ENCODE data around the gene FAM131C.

FAM131C gene

GRCh38 chr1:16071614-16072013 is 1.8 kb downstream of the FAM131C start:
- Histone ChIP-seq H3K4me2 (no peak overlapping the region), H3K9ac (no peak overlapping the region), H2AFZ (ENCODE audit: low read depth) (no peak overlapping the region), H3K4me3 (IDR thresholded peaks at IDR 0.05; ENCODE audit: insufficient read depth, low read depth, low read length) (no peak overlapping the region), H3K27ac (no peak overlapping the region), H3K4me1 (ENCODE audit: low read depth, poor library complexity, severe bottlenecking) (peaks cover 22% of the 10 kb centered on the region), H3K36me3 (ENCODE audit: insufficient read depth) (no peaks in the 10 kb centered on the region), H4K20me1 (ENCODE audit: insufficient read depth) (no peaks in the 10 kb centered on the region), H3K27me3 (ENCODE audit: insufficient read depth, low read depth) (no peaks in the 10 kb centered on the region), H3K79me2 (ENCODE audit: insufficient read depth, low read depth) (no peaks in the 10 kb centered on the region)
- TF ChIP-seq CTCF (conservative IDR thresholded peaks at IDR 0.05; ENCODE audit: low read depth, low read length), result no peak

- H3K36me3 ChIP-seq (ENCODE audit: insufficient read depth), result no peaks in the 10 kb centered on the region
- H3K79me2 ChIP-seq (ENCODE audit: insufficient read depth, low read depth), result no peaks in the 10 kb centered on the region
- no peak overlapping the region for H3K9ac ChIP-seq
- peaks cover 22% of the 10 kb centered on the region for H3K4me1 ChIP-seq (ENCODE audit: low read depth, poor library complexity, severe bottlenecking)
- H3K27ac ChIP-seq, result no peak overlapping the region
- TF ChIP-seq CTCF (conservative IDR thresholded peaks at IDR 0.05; ENCODE audit: low read depth, low read length), result no peak
- no peak overlapping the region for H3K4me3 ChIP-seq (IDR thresholded peaks at IDR 0.05; ENCODE audit: insufficient read depth, low read depth, low read length)
- no peak overlapping the region for H2AFZ ChIP-seq (ENCODE audit: low read depth)
- no peaks in the 10 kb centered on the region for H3K27me3 ChIP-seq (ENCODE audit: insufficient read depth, low read depth)
- no peaks in the 10 kb centered on the region for H4K20me1 ChIP-seq (ENCODE audit: insufficient read depth)
- no peak overlapping the region for H3K4me2 ChIP-seq
These were observed 2.7 kb downstream of the FAM131C start for GRCh38 chr1:16070640-16071355.

GRCh38 chr1:16068356-16069270 is 4.8 kb downstream of the FAM131C start:
- Histone ChIP-seq H3K4me2 (no peak overlapping the region), H4K20me1 (ENCODE audit: insufficient read depth) (no peaks in the 10 kb centered on the region), H3K4me3 (IDR thresholded peaks at IDR 0.05; ENCODE audit: insufficient read depth, low read depth, low read length) (no peak overlapping the region), H2AFZ (ENCODE audit: low read depth) (no peak overlapping the region), H3K4me1 (ENCODE audit: low read depth, poor library complexity, severe bottlenecking) (peaks cover 9% of the 10 kb centered on the region), H3K27me3 (ENCODE audit: insufficient read depth, low read depth) (no peaks in the 10 kb centered on the region; the same call in 1 of the 2 replicates), H3K9ac (no peak overlapping the region), H3K36me3 (ENCODE audit: insufficient read depth) (no peaks in the 10 kb centered on the region), H3K27ac (no peak overlapping the region), H3K79me2 (ENCODE audit: insufficient read depth, low read depth) (no peaks in the 10 kb centered on the region)
- TF ChIP-seq CTCF (conservative IDR thresholded peaks at IDR 0.05; ENCODE audit: low read depth, low read length), result no peak

GRCh38 chr1:16067933-16068332 is 5.5 kb downstream of the FAM131C start:
- Histone ChIP-seq H3K79me2 (ENCODE audit: insufficient read depth, low read depth) (no peaks in the 10 kb centered on the region), H3K9ac (no peak overlapping the region)

More at GRCh38 chr1:16067933-16068332, 5.5 kb downstream of the FAM131C start:
- Histone ChIP-seq H4K20me1 (ENCODE audit: insufficient read depth) (no peaks in the 10 kb centered on the region), H3K27me3 (ENCODE audit: insufficient read depth, low read depth) (no peaks in the 10 kb centered on the region; the same call in 1 of the 2 replicates), H3K4me2 (no peak overlapping the region), H3K4me3 (IDR thresholded peaks at IDR 0.05; ENCODE audit: insufficient read depth, low read depth, low read length) (no peak overlapping the region), H3K36me3 (ENCODE audit: insufficient read depth) (no peaks in the 10 kb centered on the region), H2AFZ (ENCODE audit: low read depth) (no peak overlapping the region), H3K4me1 (ENCODE audit: low read depth, poor library complexity, severe bottlenecking) (peaks cover 9% of the 10 kb centered on the region), H3K27ac (no peak overlapping the region)
- no peak for TF ChIP-seq CTCF (conservative IDR thresholded peaks at IDR 0.05; ENCODE audit: low read depth, low read length)

Measured in KMS-11 (cell line).